Right lung (tissue), 10 donors: ENCODE measurements around the gene TULP4. TPM values are rescaled to one million over a fixed set of nuclear protein-coding genes. Genes with fewer than 3 reads are reported as not detected.

Experiments
- DNase-seq, 2 donors: peaks; one replicate each; pipeline ENCODE4 v3.0.0-alpha.2; 2013
- long read RNA-seq, 8 donors: transcript quantifications; one replicate each; lab custom pipeline, GENCODE V29; 2026
- polyA plus RNA-seq, 5 donors: library from polyadenylated mRNA; unstranded; fragments of 120-200 nt; gene quantifications; one replicate each; pipeline versions ENCODE4 v1.2.1 to v1.2.3, GENCODE V29; 2013; ENCODE audit warnings: inconsistent platforms in 1 of 5, low replicate concordance in 1 of 5; ENCODE audit not compliant: insufficient read length in 5 of 5, insufficient read depth in 1 of 5

The TULP4 gene, protein sequence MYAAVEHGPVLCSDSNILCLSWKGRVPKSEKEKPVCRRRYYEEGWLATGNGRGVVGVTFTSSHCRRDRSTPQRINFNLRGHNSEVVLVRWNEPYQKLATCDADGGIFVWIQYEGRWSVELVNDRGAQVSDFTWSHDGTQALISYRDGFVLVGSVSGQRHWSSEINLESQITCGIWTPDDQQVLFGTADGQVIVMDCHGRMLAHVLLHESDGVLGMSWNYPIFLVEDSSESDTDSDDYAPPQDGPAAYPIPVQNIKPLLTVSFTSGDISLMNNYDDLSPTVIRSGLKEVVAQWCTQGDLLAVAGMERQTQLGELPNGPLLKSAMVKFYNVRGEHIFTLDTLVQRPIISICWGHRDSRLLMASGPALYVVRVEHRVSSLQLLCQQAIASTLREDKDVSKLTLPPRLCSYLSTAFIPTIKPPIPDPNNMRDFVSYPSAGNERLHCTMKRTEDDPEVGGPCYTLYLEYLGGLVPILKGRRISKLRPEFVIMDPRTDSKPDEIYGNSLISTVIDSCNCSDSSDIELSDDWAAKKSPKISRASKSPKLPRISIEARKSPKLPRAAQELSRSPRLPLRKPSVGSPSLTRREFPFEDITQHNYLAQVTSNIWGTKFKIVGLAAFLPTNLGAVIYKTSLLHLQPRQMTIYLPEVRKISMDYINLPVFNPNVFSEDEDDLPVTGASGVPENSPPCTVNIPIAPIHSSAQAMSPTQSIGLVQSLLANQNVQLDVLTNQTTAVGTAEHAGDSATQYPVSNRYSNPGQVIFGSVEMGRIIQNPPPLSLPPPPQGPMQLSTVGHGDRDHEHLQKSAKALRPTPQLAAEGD (N-terminal part only)
- 10 to 100 TPM; 13.1 to 20.1 (median 16.9) TPM for polyA plus RNA-seq
- long read RNA-seq, donor 1: 0 reads
- long read RNA-seq, donor 2, partial matches to known transcripts: 0 of 1 reads
- long read RNA-seq, donor 2, other reads (novel, unspliced or antisense): 0 of 1 reads
- long read RNA-seq, donor 3: 0 reads
- long read RNA-seq, donor 4, partial matches to known transcripts: 0 of 1 reads
- long read RNA-seq, donor 4, other reads (novel, unspliced or antisense): 0 of 1 reads
- long read RNA-seq, donor 5, partial matches to known transcripts: 0 of 2 reads
- long read RNA-seq, donor 5, other reads (novel, unspliced or antisense): 0 of 2 reads
- long read RNA-seq, donor 6, partial matches to known transcripts: 0 of 3 reads
- long read RNA-seq, donor 6, other reads (novel, unspliced or antisense): 0 of 3 reads
- long read RNA-seq, donor 7, partial matches to known transcripts: 0 of 1 reads
- long read RNA-seq, donor 7, other reads (novel, unspliced or antisense): 0 of 1 reads
- long read RNA-seq, donor 8: 0 reads

DNA sequence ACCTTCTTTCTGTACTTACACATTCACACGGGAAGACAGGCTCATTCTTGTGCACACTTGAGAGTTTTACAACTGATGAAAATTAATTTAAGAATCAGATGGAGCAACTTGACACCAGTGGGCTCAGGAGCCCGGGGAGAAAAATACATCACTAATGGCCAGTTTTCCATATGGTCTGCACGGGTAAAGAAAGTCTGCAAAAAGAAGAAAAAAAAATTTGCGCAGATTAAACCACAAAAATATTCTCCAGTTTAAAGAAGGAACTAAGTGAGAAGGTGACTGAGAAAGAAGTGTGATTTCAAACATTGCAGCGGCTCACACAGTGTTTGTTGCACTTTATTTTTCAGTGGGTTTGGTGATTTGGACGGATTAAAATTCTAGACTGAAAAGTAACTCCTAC is at the start of gene TULP4:
Gene TULP4, plus strand, starts transcription at position 301 of the 400 bp plus-strand sequence. CDS start 1,552 bp downstream, outside the sequence.
- no peak for DNase-seq

DNA sequence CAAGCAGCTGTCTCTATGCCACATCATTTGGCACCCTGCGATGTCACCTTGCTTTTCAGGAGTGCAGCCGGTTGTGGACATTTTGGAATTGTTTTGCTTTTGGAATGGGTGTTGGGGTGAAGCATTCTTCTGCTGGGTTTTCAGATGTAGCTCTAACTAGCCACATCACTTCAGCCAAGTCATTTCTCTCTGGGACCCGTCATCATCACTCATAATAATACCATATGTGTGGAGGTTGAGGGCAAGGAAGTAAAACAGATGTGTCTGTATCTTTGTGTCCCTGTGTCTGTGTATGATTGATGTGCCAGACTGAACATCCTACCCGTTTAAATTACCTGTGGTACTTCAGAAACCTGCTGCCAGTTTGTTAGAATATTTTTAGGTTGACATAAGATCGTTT is 49.5 kb upstream of the TULP4 start:
- DNase-seq: no peak

DNA sequence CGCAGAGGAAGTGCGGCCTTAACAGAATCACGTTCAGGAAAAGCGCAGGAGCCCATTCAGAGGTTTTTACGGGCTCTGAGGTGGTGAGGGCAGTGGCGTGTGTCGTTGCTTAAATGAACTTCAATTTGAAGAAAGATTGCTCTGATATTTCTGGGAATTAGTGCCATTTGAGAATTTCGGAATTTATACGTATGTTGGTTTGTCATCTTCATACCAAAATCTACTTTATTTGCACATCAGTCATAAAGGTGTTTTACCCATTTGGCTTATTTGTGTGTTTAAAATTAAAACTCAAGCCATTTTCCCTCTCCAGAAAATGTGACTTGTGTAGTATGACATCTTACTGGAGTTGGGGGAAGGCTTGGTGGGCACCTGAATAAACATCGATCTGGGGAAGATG is 48.1 kb upstream of the TULP4 start:
- no peak for DNase-seq

DNA sequence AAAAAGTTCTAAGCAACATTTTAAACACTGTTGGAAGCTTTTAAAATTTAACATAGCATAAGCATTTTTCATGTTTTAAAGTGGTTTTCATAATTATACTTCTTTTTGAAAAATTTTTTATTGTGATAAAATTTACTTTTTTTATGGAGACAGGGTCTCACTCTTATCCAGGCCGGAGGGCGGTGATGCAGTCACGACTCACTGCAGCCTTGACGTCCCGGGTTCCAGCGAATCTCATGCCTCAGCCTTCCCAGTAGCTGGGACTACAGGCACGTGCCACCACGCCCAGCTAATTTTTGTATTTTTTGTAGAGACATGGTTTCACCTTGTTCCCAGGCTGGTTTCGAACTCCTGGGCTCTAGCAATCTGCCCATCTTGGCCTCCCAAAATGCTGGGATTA is 46.1 kb upstream of the TULP4 start:
- DNase-seq: no peak

DNA sequence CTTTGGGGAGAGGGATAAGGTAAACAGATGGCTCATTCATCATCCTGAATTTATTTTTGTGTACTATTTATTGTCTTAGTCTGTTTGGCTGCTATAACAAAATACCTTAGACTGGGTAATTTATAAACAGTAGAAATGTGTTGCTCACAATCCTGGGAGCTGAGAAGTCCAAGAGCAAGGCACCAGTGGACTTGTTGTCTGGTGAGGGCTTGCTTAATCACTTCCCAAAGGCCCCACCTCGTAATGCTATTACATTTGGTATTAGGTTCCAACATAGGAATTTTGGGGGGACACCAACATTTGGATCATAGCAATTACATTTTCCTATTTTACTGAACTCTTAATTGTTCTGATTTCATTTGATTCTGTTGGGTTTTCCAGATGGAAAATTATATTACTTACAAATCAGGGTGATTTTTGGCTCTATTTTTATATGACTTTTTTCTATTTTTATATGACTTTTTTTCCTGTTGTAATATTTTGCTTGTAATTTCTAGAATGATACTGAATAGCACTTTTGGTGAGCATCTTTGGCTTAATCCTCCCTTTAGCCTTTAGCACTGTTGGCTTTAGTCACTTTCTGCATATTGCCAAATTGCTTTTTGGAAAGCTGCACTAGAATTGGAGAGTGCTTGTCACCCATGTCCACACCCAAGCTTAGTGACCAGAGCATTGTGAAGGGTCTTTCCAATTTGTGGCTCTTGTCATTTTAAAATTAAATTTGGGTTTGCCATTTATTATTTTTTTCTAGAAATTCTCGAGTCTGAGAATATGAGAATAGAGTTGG is 43.7 kb upstream of the TULP4 start:
- no peak for DNase-seq

DNA sequence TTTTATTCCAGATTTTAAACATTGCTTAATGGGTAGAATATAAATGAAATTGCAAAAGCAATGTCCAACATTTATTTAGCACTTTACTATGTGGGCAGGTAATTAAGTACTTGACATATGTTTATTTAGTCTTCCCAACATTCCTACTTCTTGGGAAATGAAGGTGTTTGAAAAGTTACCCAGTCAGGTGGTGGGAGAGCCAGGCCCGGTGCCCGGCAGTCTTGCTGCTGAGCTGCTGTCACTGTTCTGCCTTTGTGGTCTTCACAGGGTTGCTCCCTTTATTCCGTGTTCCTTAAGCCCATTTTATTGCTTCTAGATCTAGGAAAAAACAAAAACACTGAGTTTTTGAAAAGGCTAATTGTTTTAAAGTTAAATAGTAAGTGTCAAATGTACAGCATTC is 42.6 kb upstream of the TULP4 start:
- no peak for DNase-seq

DNA sequence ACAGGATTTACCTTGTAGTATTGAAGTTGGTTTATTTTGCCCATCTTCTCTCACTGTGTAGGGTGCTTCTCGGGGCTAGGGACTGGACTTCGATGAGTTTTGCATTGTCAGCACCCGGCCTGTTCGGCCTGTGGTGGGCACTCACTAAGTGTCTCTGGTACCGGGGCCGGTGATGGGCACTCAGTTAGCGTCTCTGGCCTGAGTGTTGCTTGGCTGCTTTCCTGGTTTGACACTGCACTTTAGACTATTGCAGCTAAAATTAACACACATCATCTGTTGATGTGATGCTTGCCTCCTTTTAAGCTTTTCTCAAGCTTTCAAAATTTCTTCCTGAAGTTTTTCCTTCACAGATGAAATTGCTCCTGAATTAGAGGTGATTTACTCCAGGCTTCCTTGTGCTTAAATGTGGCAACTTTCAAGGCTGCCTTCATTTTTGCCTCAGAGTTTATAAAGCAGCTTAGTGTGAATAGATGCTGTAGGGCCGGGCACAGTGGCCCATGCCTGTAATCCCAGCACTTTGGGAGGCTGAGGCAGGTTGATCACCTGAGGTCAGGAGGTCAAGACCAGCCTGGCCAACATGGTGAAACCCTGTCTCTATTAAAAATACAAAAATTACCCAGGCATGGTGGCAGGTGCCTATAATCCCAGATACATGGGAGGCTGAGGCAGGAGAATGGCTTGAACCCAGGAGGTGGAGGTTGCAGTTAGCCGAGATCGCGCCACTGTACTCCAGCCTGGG is 41.7 kb upstream of the TULP4 start:
- no peak for DNase-seq

DNA sequence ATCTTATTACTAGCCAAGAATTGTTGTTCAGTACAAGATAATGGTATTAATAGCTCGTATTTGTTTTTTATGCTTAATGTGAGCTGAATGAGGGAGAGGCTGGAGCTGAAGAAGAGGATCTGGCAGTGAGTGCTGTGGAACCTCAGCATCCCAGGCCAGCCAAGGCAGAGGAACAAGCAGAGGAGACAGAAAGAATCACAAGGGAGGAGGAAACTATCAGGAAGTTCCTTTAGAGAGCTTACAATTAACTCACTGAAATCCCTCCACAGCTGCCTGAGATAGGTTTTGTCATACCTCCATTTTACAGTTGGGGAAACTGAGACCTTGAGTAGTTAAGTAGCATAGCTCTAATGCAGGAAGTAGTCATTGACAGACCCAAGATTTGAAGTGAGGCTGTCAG is 39.9 kb upstream of the TULP4 start:
- DNase-seq: no peak

DNA sequence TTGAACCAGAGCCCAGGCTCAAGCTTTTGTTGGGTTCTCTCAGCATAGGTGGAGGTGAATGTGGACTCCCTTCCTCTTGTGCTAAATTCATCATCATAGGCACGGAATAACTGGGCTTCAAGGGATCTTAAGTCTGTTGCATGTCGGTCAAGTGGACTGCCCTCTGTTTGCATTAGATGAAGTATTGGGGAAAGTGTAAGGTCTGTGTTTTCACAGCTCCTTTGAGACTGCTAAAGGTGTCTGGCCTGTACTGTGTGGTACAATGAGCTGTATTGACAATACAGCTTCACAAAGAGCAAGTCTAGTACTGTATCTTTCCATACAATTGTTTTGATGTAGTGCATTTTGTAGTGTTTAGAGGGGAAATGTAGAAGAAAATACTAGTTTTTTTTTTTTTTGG is 34.3 kb upstream of the TULP4 start:
- DNase-seq: no peak

DNA sequence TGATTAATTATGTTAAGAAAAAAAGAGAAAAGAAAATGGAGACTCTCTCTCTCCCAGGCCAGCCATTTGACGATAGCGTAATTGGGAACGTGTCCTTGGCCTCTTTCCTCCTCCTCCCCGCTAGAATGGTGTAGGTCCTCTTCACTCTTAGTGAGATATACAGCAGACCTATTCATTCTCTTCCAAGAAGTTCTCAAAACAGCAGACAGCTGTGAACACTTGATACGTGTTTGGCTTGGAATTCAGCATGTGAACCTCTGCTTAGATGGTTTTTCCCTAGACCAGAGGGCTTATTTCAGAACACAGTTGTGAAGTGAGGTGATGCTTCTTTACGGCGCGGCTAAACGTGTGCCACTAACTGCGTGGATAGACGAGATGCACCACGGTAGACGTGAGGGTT is 32.6 kb upstream of the TULP4 start:
- DNase-seq: peak in 1 of 2 donors; percentile 32

DNA sequence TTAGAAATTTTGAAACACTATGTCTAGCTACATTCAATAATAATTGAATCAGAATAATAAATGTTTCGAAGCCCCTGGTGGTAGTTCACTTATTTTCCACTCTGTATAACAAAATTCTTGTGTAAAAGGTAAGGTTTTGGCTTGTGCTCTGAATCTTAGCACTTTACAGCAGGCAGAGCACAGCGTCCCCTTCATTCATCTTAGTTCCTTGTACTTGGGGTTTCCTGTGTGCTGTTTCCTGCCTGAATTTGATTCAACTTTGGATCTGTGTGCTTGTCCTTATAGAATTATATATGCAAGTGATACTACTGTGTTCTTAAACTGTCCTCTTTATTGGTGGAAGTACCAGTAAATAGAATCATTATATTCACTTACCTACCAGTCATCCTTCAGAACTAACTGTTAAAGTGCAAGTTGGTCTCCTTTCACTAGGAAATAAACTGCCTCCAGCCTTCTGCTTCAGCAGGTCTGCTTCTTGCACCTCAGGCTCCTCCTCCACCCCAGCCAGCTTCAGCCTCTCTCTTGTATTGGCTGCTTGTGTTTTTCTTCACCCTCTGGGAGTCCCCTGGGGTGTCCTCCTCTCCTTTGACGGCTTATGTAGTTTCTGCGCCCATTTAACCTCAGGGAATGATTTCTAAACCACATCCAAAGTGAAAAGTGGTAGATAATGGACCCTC is 28.8 kb upstream of the TULP4 start:
- DNase-seq: no peak

DNA sequence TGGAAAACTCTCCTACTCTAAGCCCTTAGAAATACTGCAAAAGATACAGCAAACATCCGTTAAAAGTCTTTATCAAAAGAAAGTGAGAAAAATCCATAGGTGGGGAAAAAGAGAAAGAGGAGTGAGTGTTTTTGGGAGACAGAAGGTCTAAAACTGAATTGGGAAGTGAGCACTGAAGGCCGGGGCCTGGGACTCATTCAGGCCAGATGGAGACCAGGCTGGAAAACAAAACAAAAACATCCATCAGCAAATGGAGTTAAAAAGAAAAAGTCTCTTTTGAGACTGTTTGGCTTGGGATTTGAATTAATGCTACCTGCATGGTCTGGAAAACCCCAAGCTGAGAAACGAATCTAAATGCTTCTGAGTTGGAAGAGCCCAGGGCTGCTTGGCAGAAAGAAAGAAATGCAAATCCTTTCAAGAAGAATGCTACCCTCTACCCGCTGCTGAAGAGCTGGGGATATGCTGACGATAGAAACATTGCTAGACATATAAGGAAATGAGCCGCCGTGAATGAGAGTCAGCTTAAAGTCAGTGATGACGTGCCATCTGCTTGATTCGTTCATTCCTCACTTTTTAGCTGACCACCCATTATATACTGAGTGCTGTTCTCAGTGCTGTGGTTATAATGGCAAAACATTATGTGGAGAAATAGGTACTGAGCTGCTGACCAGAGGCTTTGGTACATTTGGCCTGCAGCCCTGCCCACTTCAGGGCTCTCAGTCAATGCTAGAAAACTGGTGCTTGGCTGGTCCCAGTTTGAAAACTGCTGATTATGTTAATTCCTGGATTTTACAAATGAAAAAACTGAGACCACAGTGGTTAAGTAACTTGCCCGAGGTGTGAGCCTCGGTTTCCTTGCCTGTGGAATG is 28.0 kb upstream of the TULP4 start:
- DNase-seq: peak; percentile 77 to 87

DNA sequence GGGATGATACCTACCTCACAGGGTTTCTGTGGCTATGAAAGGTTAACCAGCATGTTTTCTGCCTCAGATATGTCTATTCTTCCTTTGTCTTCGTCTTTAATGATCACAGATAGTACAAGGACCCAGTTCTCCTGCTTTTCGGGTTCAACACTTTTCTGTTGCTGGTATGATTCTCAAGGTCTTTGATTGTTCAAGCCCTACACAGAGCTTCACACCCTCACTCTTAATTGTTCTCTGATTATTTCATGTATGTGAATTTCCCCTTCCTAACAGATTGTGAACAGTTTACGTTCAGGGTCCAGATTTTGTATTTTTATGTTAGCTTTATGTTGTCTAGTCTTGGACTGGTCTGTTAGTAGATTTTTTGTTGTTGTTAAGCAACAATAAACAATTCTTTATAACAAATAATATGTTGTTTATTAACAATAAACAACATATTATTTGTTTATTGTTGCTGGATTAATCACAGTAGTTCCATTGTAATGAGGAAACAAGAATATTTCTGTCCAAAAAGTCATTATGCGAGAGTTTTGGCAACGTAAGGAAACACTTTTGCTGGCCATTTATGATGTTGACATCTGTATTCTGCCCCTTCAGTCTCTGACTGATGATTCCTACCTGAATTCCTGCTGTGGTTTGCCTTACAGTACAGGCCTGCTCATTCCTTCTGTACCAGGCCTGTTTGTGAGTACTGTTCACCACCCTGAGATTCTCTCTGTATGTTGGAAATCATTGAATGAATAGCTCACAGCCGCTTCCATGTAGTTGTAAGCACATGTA is 27.2 kb upstream of the TULP4 start:
- DNase-seq: no peak

DNA sequence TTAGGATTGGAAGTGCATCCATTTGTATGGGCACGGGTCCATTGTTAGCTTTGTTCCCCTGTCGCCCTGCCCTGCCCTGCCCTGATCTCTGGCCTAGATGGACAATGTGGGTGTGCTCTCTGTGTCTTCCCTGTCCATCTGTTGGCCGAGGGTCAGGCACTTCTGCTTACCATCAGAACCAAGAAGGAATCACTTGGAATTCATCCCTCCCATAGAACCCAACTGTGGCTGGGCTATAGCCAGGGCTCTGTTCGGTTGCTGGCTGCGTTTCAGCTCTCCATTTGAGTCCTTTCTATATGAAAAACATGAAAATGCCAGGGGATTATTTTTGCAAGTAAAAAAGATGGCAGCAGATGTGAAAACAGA is 26.6 kb upstream of the TULP4 start:
- DNase-seq: peak in 1 of 2 donors; percentile 37

DNA sequence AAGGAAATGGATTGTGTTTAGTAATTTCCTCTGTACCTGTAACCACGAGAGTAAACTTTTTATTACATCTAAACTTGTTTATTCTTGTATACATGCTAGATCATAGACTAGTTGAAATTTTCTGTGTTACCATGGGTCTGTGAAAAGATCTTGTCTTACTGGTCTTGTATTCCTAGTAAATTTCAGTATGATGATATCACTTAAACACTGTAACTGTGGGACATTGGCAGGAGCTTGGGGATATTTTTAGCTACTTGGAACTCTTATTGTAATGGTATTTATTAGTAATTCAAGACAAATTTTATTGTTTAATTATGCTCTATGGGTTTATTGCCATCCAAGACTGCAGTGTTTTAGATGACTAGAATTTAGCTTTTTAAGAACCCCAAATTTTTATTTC is 25.9 kb upstream of the TULP4 start:
- DNase-seq: peak in 1 of 2 donors; percentile 36

DNA sequence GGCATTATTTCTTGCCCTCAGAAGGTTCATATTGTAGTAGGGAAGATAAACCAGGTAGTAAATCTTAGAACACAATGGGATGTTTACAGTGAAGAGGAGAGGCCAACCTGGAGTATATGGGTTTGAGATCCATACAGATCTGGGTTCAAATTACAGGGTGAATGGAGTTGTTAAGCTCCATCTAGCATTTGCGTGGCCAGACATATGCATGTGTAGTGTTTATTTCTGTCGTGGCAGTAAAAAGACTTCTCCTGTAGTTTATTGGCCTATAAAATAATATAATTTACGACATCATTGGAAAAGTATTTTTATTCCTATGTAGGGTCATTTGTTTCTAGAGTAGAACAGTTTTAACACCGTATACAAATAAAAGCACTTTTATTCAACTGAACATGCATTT is 25.2 kb upstream of the TULP4 start:
- DNase-seq: no peak

DNA sequence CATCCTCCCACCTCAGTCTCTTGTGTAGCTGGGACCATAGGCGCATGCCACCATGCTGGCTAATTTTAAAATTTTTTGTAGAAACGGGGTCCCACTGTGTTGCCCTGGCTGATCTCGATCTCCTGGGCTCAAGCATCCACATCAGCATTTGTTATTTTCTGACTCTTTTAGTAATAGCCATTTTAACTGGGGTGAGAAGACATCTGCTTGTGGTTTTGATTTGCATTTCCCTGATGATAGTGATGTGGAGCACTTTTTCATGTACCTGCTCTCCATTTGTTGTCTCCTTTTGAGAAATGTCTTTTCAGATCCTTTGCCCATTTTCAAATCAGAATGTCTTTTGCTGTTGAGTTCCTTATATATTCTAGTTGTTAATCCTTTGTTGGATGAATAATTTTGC is 22.2 kb upstream of the TULP4 start:
- no peak for DNase-seq

DNA sequence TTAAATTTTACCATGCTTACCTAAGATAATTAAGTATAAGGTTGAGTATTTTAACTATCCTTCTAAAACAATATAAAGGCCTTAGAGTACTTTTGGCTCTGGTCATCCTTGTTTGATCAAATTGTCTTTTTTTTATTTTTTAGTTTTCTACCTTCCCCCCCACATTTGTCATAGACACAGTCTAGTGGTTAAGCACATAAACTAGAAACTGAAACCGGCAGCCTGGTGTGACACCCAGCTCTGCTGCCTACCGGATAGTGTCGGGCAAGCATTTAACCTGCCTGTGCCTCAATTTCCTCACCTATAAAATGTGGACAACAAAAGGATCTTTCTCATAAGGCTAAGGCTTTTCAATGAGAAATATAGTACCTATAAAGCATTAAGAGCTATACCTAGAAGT is 21.6 kb upstream of the TULP4 start:
- DNase-seq: no peak
